ENCODE results near the gene C1orf50.

C1orf50 gene

GRCh38 chr1:42730988-42731387 lies 36.1 kb upstream of the C1orf50 start:
- DNase-seq (ENCODE audit: low read depth, low spot score): no peak

GRCh38 chr1:42731585-42731984 lies 35.5 kb upstream of the C1orf50 start:
- TF ChIP-seq SUZ12 (IDR thresholded peaks at IDR 0.05; ENCODE audit: extremely low read depth, insufficient read depth, insufficient read length): no peak
- TF ChIP-seq ZNF274 (IDR thresholded peaks at IDR 0.05; ENCODE audit: low read depth, low read length): no peak
- TF ChIP-seq YY1 (IDR thresholded peaks at IDR 0.05; ENCODE audit: insufficient read depth, insufficient read length): no peak
- DNase-seq (ENCODE audit: low read depth, low spot score): no peak
- peaks cover 25% of the 10 kb centered on the region for H3K4me1 ChIP-seq (ENCODE audit: insufficient read depth, insufficient read length)
- H3K9ac ChIP-seq (ENCODE audit: insufficient read length, low read depth): no peak overlapping the region
- no peaks in the 10 kb centered on the region for H3K27me3 ChIP-seq (ENCODE audit: insufficient read depth, insufficient read length)
- H3K36me3 ChIP-seq (ENCODE audit: insufficient read depth, insufficient read length, low read length): peaks cover 2% of the 10 kb centered on the region
- H3K9me3 ChIP-seq (ENCODE audit: insufficient read depth, low read length): no peaks in the 10 kb centered on the region
- no peak overlapping the region for H3K4me3 ChIP-seq (ENCODE audit: insufficient read length, low read depth)

More at GRCh38 chr1:42730988-42731387, 36.1 kb upstream of the C1orf50 start:
- Histone ChIP-seq H3K9me3 (ENCODE audit: insufficient read depth, low read length) (no peaks in the 10 kb centered on the region), H3K4me3 (ENCODE audit: insufficient read length, low read depth) (no peak overlapping the region), H3K9ac (ENCODE audit: insufficient read length, low read depth) (no peak overlapping the region), H3K4me1 (ENCODE audit: insufficient read depth, insufficient read length) (peaks cover 22% of the 10 kb centered on the region), H3K27me3 (ENCODE audit: insufficient read depth, insufficient read length) (no peaks in the 10 kb centered on the region), H3K36me3 (ENCODE audit: insufficient read depth, insufficient read length, low read length) (peaks cover 2% of the 10 kb centered on the region)
- TF ChIP-seq SUZ12 (IDR thresholded peaks at IDR 0.05; ENCODE audit: extremely low read depth, insufficient read depth, insufficient read length) (no peak), YY1 (IDR thresholded peaks at IDR 0.05; ENCODE audit: insufficient read depth, insufficient read length) (no peak), ZNF274 (IDR thresholded peaks at IDR 0.05; ENCODE audit: low read depth, low read length) (no peak)

- Histone ChIP-seq H3K9me3 (ENCODE audit: insufficient read depth, low read length) (no peaks in the 10 kb centered on the region), H3K9ac (ENCODE audit: insufficient read length, low read depth) (no peak overlapping the region), H3K4me1 (ENCODE audit: insufficient read depth, insufficient read length) (peaks cover 25% of the 10 kb centered on the region), H3K4me3 (ENCODE audit: insufficient read length, low read depth) (no peak overlapping the region), H3K36me3 (ENCODE audit: insufficient read depth, insufficient read length, low read length) (peaks cover 2% of the 10 kb centered on the region), H3K27me3 (ENCODE audit: insufficient read depth, insufficient read length) (no peaks in the 10 kb centered on the region)
- TF ChIP-seq ZNF274 (IDR thresholded peaks at IDR 0.05; ENCODE audit: low read depth, low read length): no peak
- no peak for TF ChIP-seq SUZ12 (IDR thresholded peaks at IDR 0.05; ENCODE audit: extremely low read depth, insufficient read depth, insufficient read length)
- TF ChIP-seq YY1 (IDR thresholded peaks at IDR 0.05; ENCODE audit: insufficient read depth, insufficient read length): no peak
- no peak for DNase-seq (ENCODE audit: low read depth, low spot score)
Measured at GRCh38 chr1:42732126-42732680, 34.8 kb upstream of the C1orf50 start.

GRCh38 chr1:42733415-42734200 lies 33.4 kb upstream of the C1orf50 start:
- Histone ChIP-seq H3K9ac (ENCODE audit: insufficient read length, low read depth) (peak overlapping the region; percentile 21), H3K36me3 (ENCODE audit: insufficient read depth, insufficient read length, low read length) (peaks cover 7% of the 10 kb centered on the region), H3K4me3 (ENCODE audit: insufficient read length, low read depth) (no peak overlapping the region), H3K9me3 (ENCODE audit: insufficient read depth, low read length) (no peaks in the 10 kb centered on the region), H3K27me3 (ENCODE audit: insufficient read depth, insufficient read length) (no peaks in the 10 kb centered on the region), H3K4me1 (ENCODE audit: insufficient read depth, insufficient read length) (peaks cover 30% of the 10 kb centered on the region)
- no peak for DNase-seq (ENCODE audit: low read depth, low spot score)
- TF ChIP-seq SUZ12 (IDR thresholded peaks at IDR 0.05; ENCODE audit: extremely low read depth, insufficient read depth, insufficient read length) (no peak), ZNF274 (IDR thresholded peaks at IDR 0.05; ENCODE audit: low read depth, low read length) (no peak), YY1 (IDR thresholded peaks at IDR 0.05; ENCODE audit: insufficient read depth, insufficient read length) (no peak)

GRCh38 chr1:42734201-42735035 lies 32.6 kb upstream of the C1orf50 start:
- peaks cover 39% of the 10 kb centered on the region for H3K4me1 ChIP-seq (ENCODE audit: insufficient read depth, insufficient read length)
- peak overlapping the region; percentile 21 for H3K9ac ChIP-seq (ENCODE audit: insufficient read length, low read depth)
- no peak overlapping the region for H3K4me3 ChIP-seq (ENCODE audit: insufficient read length, low read depth)
- H3K9me3 ChIP-seq (ENCODE audit: insufficient read depth, low read length): no peaks in the 10 kb centered on the region
- peak; percentile 47 for DNase-seq (ENCODE audit: low read depth, low spot score)
- peaks cover 7% of the 10 kb centered on the region for H3K36me3 ChIP-seq (ENCODE audit: insufficient read depth, insufficient read length, low read length)
- H3K27me3 ChIP-seq (ENCODE audit: insufficient read depth, insufficient read length): no peaks in the 10 kb centered on the region
- no peak for TF ChIP-seq ZNF274 (IDR thresholded peaks at IDR 0.05; ENCODE audit: low read depth, low read length)
- TF ChIP-seq SUZ12 (IDR thresholded peaks at IDR 0.05; ENCODE audit: extremely low read depth, insufficient read depth, insufficient read length): no peak
- TF ChIP-seq YY1 (IDR thresholded peaks at IDR 0.05; ENCODE audit: insufficient read depth, insufficient read length): no peak

- no peak overlapping the region for H3K9ac ChIP-seq (ENCODE audit: insufficient read length, low read depth)
- peaks cover 42% of the 10 kb centered on the region for H3K4me1 ChIP-seq (ENCODE audit: insufficient read depth, insufficient read length)
- no peaks in the 10 kb centered on the region for H3K9me3 ChIP-seq (ENCODE audit: insufficient read depth, low read length)
- no peak for DNase-seq (ENCODE audit: low read depth, low spot score)
- TF ChIP-seq SUZ12 (IDR thresholded peaks at IDR 0.05; ENCODE audit: extremely low read depth, insufficient read depth, insufficient read length): no peak
- TF ChIP-seq ZNF274 (IDR thresholded peaks at IDR 0.05; ENCODE audit: low read depth, low read length): no peak
- no peak for TF ChIP-seq YY1 (IDR thresholded peaks at IDR 0.05; ENCODE audit: insufficient read depth, insufficient read length)
- H3K36me3 ChIP-seq (ENCODE audit: insufficient read depth, insufficient read length, low read length): peaks cover 7% of the 10 kb centered on the region
- no peak overlapping the region for H3K4me3 ChIP-seq (ENCODE audit: insufficient read length, low read depth)
- H3K27me3 ChIP-seq (ENCODE audit: insufficient read depth, insufficient read length): no peaks in the 10 kb centered on the region
Measured at GRCh38 chr1:42735056-42735455, 32.0 kb upstream of the C1orf50 start.
